Stimulated activated CD8-positive, alpha-beta memory T cell treated with anti-CD3 and anti-CD28 coated beads, Interleukin-4, amount 100 ng/mL, for 1 hour (primary cell): ENCODE data around the gene MYF6.

Source experiments
- DNase-seq, 2 donors: peaks; one replicate each; pipeline ENCODE4 v3.0.0-alpha.2; 2020; ENCODE audit warnings: low read depth in 2 of 2, low spot score in 1 of 2

Gene MYF6

DNA sequence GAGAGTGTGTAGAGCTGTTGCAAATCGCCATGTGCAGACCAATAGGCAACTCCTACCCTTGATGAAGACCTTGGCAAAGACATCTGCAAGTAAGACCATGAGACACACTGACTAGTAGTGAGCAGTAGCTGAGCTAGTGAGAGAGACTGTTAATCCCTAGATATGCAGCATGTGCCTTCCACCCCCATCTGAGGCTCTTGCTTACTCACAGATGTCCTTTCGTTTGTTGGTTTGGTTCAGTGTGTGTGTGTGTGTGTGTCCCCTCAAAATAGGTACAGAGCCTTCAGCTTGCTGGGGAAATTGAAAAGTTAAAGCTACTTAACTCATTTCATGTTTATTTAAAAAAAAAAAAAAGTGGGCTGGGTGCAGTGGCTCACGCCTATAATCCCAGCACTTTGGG is 46.8 kb downstream of the MYF6 start:
- no peak for DNase-seq

DNA sequence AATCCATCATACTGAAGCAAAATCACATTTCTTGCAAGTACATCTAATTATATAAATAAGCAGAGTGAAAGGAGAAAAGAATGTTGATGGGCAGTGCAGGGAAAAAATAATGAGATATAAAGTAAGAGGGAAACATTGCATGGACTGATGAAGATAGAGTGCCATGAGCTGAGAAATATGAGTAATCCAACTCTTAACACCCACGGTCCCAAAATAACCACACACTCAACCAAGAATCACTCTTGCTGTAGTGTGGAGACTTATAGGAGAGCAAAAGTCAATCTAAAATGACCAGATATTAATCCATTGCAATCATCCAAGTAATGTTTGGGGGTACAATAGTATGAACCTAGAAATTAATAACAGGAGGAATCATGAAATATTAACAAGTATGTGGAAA is 49.4 kb downstream of the MYF6 start:
- DNase-seq = no peak
